ENCODE data around the gene IFI6. TPM values are rescaled to one million over a fixed set of nuclear protein-coding genes. Genes with fewer than 3 reads are reported as not detected.
"Not testable (repeated sequence)": the region's sequence is repeated elsewhere in the genome, so short reads cannot be mapped to it uniquely, and the experiment has no call there.

Gene IFI6
- total RNA-seq, 1 donor from 2014 or later, result 259 TPM

DNA sequence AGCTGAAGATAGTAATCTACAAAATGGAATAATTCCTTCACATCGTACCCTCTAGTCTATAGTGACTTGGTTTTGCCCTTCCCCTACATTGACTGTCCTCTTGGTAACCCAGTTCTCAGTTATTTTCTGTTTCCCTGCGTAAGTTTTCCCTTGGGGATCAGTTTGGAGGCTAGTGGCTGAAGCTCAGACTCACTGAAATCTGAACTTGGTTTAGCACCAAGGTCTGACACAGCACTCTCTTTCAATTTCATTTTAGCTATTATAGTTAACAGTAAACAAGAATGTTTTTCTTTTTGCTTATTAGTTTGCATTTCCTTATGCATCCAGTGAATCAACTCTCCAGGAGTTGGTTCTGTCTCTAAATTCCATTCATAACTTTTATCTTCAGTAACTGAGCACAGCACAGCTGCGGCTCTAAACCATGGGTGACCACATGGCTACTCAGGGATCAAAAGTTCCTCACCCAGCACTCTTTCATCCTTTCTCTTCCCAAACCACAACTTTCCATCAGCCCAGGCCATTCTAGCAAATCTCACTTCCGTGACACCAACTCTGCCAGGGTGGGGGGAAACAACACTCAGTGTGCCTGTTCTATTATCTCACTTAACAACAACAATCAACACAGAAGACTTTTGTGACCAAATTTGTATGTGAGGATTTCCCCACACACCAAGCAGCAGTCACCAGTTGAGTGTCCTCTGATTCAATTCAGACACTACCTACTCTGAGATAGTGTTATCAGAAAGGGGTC, 17.6 kb upstream of the IFI6 start:
- Histone ChIP-seq H3K4me1 (no peaks in the 10 kb centered on the region), H3K27me3 (no peaks in the 10 kb centered on the region), H3K27ac (no peak overlapping the region), H3K36me3 (no peaks in the 10 kb centered on the region), H3K9me3 (no peaks in the 10 kb centered on the region), H3K4me3 (no peak overlapping the region)
- no peak for ATAC-seq
- TF ChIP-seq, protein P1, sequence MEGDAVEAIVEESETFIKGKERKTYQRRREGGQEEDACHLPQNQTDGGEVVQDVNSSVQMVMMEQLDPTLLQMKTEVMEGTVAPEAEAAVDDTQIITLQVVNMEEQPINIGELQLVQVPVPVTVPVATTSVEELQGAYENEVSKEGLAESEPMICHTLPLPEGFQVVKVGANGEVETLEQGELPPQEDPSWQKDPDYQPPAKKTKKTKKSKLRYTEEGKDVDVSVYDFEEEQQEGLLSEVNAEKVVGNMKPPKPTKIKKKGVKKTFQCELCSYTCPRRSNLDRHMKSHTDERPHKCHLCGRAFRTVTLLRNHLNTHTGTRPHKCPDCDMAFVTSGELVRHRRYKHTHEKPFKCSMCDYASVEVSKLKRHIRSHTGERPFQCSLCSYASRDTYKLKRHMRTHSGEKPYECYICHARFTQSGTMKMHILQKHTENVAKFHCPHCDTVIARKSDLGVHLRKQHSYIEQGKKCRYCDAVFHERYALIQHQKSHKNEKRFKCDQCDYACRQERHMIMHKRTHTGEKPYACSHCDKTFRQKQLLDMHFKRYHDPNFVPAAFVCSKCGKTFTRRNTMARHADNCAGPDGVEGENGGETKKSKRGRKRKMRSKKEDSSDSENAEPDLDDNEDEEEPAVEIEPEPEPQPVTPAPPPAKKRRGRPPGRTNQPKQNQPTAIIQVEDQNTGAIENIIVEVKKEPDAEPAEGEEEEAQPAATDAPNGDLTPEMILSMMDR (IDR thresholded peaks at IDR 0.05), result no peak
- intact Hi-C loops (cut with DNase I), result no loop called here
- DNase-seq, result no peak

DNA sequence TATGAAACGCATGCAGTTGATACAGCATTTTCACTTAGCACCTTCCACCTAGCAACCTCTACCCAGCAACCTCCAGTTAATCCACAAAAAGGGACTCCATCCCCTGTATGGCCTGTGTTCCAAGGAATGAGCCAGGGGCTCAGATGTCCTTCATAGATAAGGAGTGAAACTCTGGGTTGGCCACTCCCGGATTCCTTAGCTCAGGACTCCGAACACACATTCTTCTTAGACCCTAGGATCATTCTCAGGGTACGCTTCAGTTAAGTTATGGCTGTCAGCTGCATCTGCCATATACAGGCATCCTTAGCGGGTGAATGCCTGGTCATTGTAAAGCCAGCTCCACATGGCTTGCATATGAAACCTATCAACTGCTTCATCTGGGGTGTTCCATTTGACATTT, 15.9 kb upstream of the IFI6 start:
- TF ChIP-seq, protein P1 (IDR thresholded peaks at IDR 0.05), result no peak
- no peak for DNase-seq
- no peaks in the 10 kb centered on the region for H3K9me3 ChIP-seq
- no peak overlapping the region for H3K27ac ChIP-seq
- ATAC-seq, result no peak
- no peaks in the 10 kb centered on the region for H3K36me3 ChIP-seq
- intact Hi-C loops (cut with DNase I), result no loop called here
- no peak overlapping the region for H3K4me3 ChIP-seq
- H3K27me3 ChIP-seq, result no peaks in the 10 kb centered on the region
- no peaks in the 10 kb centered on the region for H3K4me1 ChIP-seq

DNA sequence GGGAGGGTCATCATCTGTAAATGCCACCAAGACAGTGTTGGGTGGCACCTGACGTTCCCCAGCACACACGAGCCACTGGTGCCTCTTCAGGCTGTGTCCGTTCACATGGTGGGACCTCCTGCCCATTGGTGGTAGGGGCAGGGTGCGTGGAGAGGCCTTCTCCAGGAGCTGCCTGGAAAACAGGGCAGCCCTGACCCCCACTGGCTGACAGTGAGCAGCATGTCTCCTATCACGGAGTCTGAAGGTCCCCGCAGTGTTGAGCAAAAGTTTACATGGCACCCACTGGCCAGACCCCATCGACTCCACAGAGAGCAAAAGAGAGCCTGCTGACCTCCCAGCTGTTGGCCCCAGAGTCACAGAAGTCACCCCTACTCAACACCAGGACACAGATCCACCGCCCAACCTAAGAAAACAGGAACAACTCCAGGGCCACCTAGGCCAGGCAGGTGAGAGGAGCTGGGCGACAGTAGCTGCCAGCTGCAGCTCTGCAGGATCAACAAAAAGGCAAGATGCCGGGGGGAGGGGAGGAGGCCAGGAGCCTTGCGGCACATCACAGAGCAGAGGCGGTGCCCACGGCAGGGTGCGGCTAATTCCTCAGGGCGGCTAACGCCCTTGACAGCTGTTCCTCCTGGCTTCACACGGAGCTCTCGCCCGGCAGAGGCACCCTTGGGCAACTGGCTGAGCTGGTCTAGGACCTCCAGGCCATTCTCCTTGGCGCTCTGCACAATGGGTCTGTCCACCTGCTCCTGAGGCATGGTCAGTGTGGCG, 14.4 kb upstream of the IFI6 start:
- intact Hi-C loops (cut with DNase I), result no loop called here
- peak; percentile 65 for DNase-seq
- ATAC-seq, result peak; percentile 70

DNA sequence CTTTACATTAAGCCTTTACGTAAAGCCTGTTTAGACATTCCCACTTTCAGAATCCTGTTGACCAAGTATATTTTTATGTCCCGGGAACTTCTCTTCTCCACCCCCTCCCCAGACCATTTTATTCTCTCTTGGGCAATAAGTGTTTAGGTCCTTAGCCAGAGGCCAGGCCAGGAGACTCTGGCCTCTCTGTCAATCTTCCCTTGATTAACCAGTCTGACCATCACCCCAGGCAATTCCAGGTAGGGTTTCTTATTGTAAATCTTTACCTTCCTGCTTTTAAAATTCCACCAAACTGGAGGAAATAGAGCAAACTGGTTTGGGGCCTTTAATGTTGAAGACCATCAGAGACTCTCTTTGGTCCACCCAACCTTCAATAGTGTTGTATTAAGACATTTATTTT, 12.2 kb upstream of the IFI6 start:
- no peak overlapping the region for H3K27ac ChIP-seq
- DNase-seq, result no peak
- intact Hi-C loops (cut with DNase I), result no loop called here
- no peaks in the 10 kb centered on the region for H3K36me3 ChIP-seq
- no peaks in the 10 kb centered on the region for H3K27me3 ChIP-seq
- no peaks in the 10 kb centered on the region for H3K4me1 ChIP-seq
- no peak for ATAC-seq
- TF ChIP-seq, protein P1 (IDR thresholded peaks at IDR 0.05), result no peak
- H3K9me3 ChIP-seq, result no peaks in the 10 kb centered on the region
- H3K4me3 ChIP-seq, result no peak overlapping the region

More for the DNA sequence above, 14.4 kb upstream of the IFI6 start:
- H3K27me3 ChIP-seq, result no peaks in the 10 kb centered on the region
- H3K36me3 ChIP-seq, result no peaks in the 10 kb centered on the region
- no peak overlapping the region for H3K4me3 ChIP-seq
- H3K27ac ChIP-seq, result no peak overlapping the region
- TF ChIP-seq, protein P1 (IDR thresholded peaks at IDR 0.05), result no peak
- H3K9me3 ChIP-seq, result no peaks in the 10 kb centered on the region
- no peaks in the 10 kb centered on the region for H3K4me1 ChIP-seq

DNA sequence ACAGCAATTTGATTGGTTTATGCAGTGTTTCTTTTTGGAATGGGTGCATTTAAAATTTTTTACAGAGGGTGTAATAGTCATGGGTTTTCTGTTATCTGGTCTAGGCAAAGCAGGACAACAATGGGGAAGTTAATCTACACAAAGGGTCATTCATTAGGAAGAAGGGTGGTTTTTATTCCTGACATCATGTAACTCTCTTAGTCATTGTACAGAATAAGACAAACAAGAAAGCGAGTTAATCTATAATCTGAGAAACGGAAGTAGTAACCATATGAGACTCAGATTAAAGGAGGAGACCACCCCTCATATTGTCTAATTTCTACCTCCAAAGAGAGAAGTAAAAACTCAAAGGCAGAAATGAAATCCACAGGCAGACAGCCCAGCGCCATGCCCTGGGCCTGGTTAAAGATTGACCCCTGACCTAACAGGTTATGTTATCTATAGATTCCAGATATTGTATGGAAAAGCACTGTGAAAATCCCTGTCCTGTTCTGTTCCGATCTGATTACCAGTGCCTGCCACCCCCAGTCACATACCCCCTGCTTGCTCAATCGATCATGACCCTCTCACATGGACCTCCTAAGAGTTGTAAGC, 10.5 kb upstream of the IFI6 start:
- H3K9me3 ChIP-seq, result no peaks in the 10 kb centered on the region
- no peaks in the 10 kb centered on the region for H3K36me3 ChIP-seq
- H3K4me1 ChIP-seq, result no peaks in the 10 kb centered on the region
- ATAC-seq (no peak), DNase-seq (no peak)
- intact Hi-C loops (cut with DNase I), result no loop called here
- H3K27me3 ChIP-seq, result no peaks in the 10 kb centered on the region
- H3K4me3 ChIP-seq, result no peak overlapping the region
- TF ChIP-seq, protein P1 (IDR thresholded peaks at IDR 0.05), result no peak
- H3K27ac ChIP-seq, result no peak overlapping the region

DNA sequence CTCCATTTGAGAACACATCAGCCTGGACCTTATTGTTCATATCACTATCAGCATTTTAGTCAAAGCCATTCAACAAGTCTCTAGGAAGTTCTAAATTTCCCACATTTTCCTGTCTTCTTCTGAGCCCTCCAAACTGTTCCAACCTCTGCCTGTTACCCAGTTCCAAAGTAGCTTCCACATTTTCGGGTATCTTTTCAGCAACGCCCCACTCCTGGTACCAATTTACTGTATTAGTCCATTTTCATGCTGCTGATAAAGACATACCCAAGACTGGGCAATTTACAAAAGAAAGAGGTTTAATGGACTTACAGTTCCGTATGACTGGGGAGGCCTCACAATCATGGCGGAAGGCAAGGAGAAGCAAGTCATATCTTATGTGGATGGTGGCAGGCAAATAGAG, 9.6 kb upstream of the IFI6 start:
- H3K36me3 ChIP-seq; H3K4me1 ChIP-seq; DNase-seq; H3K9me3 ChIP-seq; H3K4me3 ChIP-seq; intact Hi-C loops (cut with DNase I); ATAC-seq; H3K27me3 ChIP-seq; H3K27ac ChIP-seq: not testable (repeated sequence)

DNA sequence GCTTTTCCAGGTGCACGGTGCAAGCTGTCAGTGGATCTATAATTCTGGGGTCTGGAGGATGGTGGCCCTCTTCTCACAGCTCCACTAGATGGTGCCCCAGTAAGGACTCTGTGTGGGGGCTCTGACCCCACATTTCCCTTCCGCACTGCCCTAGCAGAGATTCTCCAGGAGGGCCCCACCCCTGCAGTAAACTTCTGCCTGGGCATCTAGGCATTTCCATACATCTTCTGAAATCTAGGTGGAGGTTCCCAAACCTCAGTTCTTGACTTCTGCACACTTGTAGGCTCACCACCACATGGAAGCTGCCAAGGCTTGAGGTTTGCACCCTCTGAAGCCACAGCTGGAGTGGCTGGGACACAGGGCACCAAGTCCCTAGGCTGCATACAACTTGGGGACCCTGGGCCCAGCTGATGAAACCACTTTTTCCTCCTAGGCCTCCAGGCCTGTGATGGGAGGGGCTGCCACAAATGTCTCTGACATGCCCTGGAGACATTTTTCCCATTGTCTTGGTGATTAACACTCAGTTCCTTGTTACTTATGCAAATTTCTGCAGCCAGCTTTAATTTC, 8.3 kb upstream of the IFI6 start:
- intact Hi-C loops (cut with DNase I); ATAC-seq; H3K27ac ChIP-seq; H3K27me3 ChIP-seq; H3K36me3 ChIP-seq; H3K4me3 ChIP-seq; H3K9me3 ChIP-seq; H3K4me1 ChIP-seq; DNase-seq: not testable (repeated sequence)
